ENCODE results near the gene EYA2. TPM values are rescaled to one million over a fixed set of nuclear protein-coding genes. Genes with fewer than 3 reads are reported as not detected.

The EYA2 gene
- total RNA-seq, 1 experiment from 2014 or later: 1.7 TPM

GRCh38 chr20:47036091-47036870 lies 141.6 kb downstream of the EYA2 start:
- DNase-seq (ENCODE audit: low read depth): no peak

DNA sequence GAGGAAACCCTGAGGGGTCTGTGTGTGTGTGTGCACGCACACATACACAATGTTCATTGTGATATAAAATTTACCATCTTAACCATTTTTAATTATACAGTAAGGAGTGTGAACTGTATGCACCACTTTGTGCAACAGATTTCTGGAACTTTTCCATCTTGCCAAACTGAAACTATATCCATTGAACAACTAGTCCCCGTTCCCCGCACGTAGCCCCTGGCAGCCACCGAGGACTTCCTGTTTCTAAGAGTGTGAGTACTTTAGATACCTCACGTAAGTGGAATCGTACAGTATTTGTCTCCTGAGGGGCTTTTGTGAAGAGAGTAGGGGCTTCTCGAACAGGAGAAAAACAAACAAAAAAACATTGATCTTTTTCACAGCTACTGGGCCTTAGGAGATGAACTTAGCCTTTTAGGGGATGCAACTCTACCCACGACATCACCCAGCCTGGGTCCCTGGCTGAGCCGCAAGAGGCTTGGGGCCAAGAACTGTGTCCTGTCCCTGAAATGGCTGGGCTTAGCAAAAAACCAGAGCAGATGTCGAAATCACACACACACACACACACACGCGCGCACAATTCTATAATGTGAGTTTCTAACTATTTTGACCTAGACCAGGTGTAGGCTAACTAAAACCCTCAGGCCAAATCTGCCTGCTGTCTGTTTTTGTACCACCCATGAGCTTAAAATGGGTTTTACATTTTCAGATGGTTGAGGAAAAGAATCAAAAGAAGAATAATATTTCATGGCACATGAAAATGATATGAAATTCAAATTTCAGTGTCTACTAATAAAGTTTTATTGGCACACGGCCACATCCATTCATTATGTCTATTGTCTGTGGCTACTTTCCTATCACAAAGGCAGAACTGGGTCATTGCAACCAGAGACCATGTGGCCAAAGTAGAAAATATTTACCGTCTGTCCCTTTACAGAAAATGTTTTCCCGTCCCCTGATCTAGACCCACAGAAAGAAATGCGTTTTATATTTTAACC lies 144.2 kb downstream of the EYA2 start:
- no peak for DNase-seq (ENCODE audit: low read depth)

GRCh38 chr20:47040506-47041125 lies 146.0 kb downstream of the EYA2 start:
- no peak for DNase-seq (ENCODE audit: low read depth)

- DNase-seq (ENCODE audit: low read depth): no peak
Observed at GRCh38 chr20:47041396-47041899, 146.8 kb downstream of the EYA2 start.

GRCh38 chr20:47042464-47042863 lies 147.8 kb downstream of the EYA2 start:
- no peak for DNase-seq (ENCODE audit: low read depth)

DNA sequence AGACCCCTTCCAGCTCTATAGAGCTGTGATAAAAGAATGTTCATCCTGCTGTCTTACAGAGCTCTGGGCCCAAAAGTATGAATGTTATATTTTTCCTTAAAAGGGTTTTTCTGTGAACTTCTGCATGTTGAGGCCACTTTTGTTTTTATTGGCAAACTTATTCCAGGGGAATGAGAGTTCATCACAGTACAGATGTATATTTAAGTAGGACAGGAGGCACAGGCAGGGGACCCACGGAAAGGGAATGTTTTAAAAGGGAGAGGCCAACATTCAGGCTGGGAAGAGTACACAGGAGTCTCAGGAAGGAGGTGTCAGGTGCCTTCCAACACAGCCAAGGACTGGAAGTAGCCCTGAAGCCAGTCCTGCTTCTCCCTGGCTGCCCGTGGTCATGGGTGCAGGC lies 148.4 kb downstream of the EYA2 start:
- no peak for DNase-seq (ENCODE audit: low read depth)

GRCh38 chr20:47044938-47045337 lies 150.3 kb downstream of the EYA2 start:
- no peak for DNase-seq (ENCODE audit: low read depth)

- DNase-seq (ENCODE audit: low read depth): no peak
Observed at GRCh38 chr20:47048054-47048453, 153.4 kb downstream of the EYA2 start.

GRCh38 chr20:47049771-47050170 lies 155.1 kb downstream of the EYA2 start:
- no peak for DNase-seq (ENCODE audit: low read depth)

GRCh38 chr20:47050996-47051395 lies 156.4 kb downstream of the EYA2 start:
- no peak for DNase-seq (ENCODE audit: low read depth)

GRCh38 chr20:47051936-47052526 lies 157.4 kb downstream of the EYA2 start:
- DNase-seq (ENCODE audit: low read depth): no peak

DNA sequence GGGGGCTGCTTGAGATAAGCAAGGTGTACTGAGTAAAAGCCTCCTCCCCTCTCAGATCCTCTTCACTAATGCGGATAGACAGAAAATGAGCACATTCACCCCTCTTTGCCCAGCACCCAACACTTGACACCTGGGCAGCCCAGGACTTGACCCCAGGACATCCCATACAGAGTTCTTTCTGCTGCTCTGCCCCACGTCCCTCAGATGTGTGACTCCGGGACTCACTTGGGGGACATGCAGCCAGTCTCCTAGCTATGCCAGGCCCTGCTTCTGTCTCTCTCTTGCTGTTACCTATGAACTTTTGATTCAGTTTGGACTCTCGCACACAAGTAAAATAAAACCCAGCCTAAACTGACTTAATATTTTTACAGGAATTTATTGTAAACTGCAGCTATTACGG lies 159.9 kb downstream of the EYA2 start:
- DNase-seq (ENCODE audit: low read depth): no peak

DNA sequence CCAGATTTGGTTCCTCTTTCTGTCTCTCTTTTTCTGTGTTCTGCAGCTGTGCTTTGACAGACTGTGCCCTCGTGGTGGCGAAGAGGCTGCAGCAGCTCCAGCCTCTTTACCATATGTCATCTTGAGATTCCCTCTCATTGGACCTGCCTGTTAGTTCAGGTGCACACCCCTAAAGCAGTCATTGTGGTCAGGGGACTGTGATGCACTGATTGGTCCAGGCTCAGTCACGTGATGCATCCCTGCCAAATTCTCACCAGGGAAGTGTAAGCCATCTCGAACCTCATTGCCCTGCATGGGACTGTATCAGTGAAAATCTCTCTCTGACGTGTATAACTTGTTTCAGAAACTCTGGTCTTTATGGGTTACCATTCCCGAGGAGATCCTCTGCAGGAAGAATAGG lies 160.3 kb downstream of the EYA2 start:
- peak; percentile 16 for DNase-seq (ENCODE audit: low read depth)

GRCh38 chr20:47055699-47056369 lies 161.2 kb downstream of the EYA2 start:
- DNase-seq (ENCODE audit: low read depth): no peak

DNA sequence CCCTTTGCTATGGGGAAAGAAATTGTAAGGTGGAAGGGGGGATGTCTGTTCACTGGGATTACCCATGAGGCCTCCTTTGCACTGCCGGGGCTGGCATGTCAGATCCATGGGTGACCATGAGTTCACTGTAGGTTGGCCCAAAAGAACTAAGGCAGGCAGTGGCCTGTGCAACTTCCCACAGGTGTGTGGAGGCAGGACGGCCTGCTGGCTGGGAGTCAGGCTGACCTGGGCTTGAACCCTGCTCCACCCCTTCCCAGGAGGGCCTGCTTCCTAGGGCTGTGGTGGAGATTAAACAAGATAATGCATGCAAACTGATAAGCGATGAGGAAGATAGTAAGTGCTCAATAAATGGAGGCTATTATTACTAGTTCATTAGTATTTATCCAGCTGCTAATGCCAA lies 163.0 kb downstream of the EYA2 start:
- DNase-seq (ENCODE audit: low read depth): no peak

GRCh38 chr20:47058236-47058635 lies 163.6 kb downstream of the EYA2 start:
- DNase-seq (ENCODE audit: low read depth): no peak

- no peak for DNase-seq (ENCODE audit: low read depth)
Observed at GRCh38 chr20:47059536-47059935, 164.9 kb downstream of the EYA2 start.

GRCh38 chr20:47061549-47061948 lies 166.9 kb downstream of the EYA2 start:
- DNase-seq (ENCODE audit: low read depth): no peak

GRCh38 chr20:47062226-47062890 lies 167.7 kb downstream of the EYA2 start:
- DNase-seq (ENCODE audit: low read depth): no peak

DNA sequence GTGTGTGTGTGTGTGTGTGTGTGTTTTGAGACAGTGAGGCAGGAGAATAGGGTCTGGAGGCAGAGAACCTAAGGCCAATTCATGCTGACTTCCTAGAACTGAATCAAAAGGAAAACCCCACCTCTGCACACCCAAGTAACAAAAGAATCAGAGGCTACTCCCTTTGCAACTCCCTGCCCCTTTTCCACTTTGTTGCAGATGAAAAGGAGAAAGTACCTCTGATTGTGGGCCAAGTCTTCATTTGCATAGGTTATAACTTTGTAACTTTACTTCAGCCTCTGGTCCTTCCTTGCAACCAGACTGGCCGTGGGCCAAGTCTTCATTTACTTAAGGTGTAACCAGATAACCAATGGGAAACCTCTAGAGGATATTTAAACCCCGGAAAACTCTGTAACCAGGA lies 168.8 kb downstream of the EYA2 start:
- no peak for DNase-seq (ENCODE audit: low read depth)

GRCh38 chr20:47063808-47064207 lies 169.2 kb downstream of the EYA2 start:
- no peak for DNase-seq (ENCODE audit: low read depth)
